Activated CD8-positive, alpha-beta memory T cell treated with anti-CD3 and anti-CD28 coated beads for 36 hours (primary cell): ENCODE results near the gene COL21A1. TPM values are rescaled to one million over a fixed set of nuclear protein-coding genes. Genes with fewer than 3 reads are reported as not detected.

Source experiments
- CTCF ChIA-PET: fragments of 350-600 bp; sonication (Branson Sonifier 250); formaldehyde crosslinking; loops from one replicate; lab custom pipeline; 2021; ENCODE audit warnings: antibody characterized with exemption; lab: Charles Lee
- POLR2A ChIA-PET: fragments of 350-600 bp; sonication (Branson Sonifier 250); formaldehyde crosslinking; loops from one replicate; lab custom pipeline; 2021; ENCODE audit warnings: antibody characterized with exemption; lab: Charles Lee
- total RNA-seq, 2 experiments: library from RNA; stranded (reverse); gene quantifications; one replicate each; pipeline ENCODE4 v1.2.3, GENCODE V29; 2021

COL21A1 gene
- total RNA-seq, 2 experiments from 2014 or later, result not detected

DNA sequence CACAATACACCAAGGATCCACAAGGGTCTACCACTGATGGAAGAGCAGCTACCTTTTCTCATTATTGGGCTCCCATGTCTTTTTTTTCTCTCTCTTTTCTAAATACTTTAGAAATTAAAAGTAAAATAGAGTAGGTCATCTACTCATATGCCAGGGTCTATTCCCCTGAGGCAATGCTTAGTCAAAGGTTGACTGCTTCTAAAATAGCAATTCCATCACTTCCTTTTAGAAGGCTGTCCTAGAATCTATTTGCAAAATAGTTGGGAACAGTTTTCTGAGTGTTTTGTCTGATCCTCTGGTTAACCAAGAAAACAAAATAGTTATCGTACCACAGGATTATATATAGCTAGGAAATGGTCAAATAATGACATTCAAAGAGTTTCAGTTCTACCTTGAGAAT is 174.1 kb downstream of the COL21A1 start:
- POLR2A ChIA-PET, result no interaction called here
- CTCF ChIA-PET, result no interaction called here

DNA sequence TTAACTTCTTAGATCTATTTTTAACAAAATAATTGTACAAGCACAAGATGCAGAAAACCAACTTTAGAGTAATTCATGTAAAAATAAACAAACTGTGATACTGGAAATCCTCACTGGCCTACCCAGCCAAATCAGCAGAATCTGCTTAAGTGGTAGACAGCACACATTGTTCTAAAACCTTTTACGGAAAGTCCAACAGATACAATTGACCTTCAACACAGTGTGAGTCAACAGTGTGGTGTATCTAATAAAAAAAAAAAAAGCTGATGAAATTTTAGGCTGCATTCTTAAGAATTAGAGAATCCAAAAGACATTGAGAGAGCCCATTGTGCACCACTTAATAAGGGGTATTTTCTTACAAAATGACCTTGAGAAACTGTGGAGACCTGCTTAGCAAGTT is 174.5 kb downstream of the COL21A1 start:
- ChIA-PET CTCF (no interaction called here), POLR2A (no interaction called here)

DNA sequence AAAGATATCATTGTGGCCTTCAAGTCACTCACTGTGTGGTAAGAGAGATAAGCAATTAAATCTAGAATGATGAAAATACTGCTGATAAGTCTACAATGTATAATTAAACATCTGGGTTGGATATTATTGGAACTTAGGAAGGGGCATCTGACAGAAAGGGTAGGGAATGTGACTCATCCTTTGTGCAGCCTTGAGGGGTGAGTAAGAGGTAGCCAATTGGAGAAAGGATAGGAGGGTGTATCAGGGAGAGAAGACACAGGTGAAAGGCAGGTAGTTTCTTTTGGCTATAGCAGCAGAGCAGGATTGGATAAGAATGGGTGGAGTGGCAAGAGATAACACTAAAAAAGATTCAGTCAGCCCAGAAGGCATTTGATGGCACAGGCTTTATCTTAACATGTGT is 182.0 kb downstream of the COL21A1 start:
- ChIA-PET CTCF (no interaction called here), POLR2A (no interaction called here)

DNA sequence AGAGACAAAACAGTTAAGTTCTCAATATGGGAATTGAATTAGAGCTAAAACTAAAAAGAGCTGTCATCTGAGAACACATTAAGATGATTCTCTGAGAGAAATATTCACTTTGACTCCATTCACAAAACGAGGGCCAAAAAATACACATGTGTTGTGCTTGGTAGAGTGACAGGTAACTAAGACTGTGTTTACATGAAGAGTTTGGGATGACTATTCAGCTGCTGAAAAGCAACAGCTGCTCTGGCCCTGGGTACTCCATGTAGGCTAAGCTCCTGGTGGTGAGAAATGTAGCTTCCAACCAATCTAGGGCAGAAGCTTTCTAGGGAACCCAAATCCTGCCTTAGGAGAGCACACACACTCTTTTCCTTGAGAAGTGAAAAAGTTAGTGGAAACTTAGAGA is 184.5 kb downstream of the COL21A1 start:
- POLR2A ChIA-PET, result no interaction called here

DNA sequence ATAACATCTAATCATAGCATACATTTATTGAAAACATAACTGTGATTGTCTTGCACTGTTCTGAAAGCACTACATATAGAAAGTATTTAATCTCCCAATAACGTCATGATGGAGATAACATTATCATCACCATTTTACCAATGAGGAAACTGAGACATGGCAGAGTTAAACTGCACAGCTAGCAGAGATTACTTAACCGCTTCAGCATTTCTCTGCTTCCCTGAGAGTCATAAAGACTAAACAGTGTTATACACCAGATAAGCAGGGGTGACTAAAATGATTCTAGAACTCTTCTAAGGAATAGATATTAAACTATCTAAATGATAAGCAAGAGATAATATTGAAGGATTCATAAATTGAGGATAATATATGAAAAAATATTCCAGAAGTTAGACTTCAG is 188.7 kb downstream of the COL21A1 start:
- POLR2A ChIA-PET, result no interaction called here
- CTCF ChIA-PET, result no interaction called here

More for the DNA sequence above, 184.5 kb downstream of the COL21A1 start:
- CTCF ChIA-PET, result no interaction called here

DNA sequence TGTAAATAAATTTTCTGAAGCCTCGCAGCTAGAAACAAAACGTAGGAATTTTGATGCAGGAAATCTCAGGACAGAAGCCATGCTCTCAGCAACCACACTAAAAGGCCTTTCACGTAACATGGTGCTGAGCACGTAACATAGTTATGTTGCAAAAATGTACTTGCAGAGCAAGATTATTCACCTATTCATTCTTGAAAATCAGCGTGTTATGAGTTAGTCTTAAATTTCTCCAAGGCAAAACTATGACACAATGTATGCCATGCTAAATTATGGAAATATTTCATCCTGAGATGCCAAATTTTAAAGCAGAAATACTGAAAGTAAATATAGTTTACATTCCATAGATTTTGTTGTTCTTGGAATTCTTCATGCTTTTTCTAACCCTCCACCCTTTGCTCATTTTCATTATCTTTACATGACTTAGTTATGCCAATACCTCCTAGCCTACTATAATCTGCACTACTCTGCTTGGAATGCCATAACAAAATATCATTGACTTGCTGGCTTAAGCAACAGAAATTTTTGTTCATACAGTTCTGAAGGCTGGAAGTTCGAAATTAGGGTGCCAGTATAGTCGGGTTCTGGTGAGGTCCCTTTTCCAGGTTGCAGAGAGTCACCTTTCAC is 192.2 kb downstream of the COL21A1 start:
- ChIA-PET POLR2A (no interaction called here), CTCF (no interaction called here)

DNA sequence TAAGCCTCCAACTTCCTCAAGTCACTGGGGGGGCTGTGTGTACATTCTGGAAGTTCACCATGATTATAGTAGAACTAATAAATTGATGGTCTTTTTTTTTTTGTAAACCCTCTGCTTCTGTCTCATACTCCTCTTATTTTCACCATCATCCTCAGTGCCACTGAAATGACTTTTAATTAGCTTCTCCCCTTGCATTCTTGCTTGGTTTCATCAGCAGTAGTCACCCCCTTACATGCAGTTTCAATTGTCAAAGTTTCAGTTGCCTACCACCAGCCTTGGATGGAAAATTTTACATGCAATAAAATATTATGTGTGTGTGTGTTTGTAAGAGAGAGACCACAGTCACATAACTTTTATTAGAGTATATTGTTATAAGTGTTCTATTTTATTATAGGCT is 196.2 kb downstream of the COL21A1 start:
- CTCF ChIA-PET, result no interaction called here
- POLR2A ChIA-PET, result no interaction called here

DNA sequence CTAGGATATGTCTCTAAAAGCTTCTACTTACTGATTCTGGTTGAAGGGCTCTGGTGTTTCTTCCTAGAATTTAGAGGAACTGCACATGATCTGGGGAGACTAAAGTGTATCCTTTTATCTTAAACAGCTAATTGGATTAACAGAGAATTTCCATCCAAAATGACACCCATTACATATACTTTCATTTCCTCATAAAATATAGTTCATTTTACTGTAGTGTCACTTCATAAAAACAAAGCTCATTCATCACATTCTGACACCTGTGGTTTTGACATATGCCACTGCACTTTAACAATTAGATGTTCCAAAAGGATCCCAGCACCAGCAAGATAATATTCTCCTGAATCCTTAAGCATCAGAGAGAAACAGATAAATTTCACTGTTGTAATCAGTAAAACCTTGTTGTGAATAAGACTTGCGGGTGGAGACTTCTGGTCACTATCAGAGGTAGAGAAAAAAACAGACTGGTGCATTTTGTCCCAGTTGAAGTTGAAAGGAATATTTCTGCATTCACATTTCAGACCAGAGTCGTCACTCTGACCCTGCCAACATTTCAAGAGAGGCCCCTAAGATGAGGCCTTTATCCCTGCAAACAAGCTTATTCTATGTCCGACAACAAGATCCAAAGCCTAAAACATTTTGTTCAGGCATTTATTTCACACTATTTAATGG is 196.7 kb downstream of the COL21A1 start:
- POLR2A ChIA-PET, result no interaction called here
- CTCF ChIA-PET, result no interaction called here

DNA sequence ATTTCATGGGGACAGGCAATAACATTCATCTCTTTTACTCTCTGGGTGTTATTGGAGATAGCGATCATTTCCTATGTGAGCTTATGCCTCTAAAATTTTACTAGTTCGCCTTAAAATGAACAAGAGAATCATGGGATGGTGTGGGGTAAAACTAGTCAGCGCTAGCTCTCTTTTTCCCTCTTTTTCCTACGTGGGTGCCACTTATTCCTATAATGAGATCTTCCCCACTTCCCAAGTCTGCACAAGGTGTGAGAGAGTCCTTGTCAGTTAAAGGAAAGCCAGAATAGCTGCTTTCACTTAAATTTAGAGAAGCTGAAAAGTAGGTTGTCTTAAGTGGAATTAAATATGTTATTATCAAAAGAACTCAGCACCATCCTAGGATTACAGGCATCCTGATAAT is 198.8 kb downstream of the COL21A1 start:
- ChIA-PET POLR2A (no interaction called here), CTCF (no interaction called here)

DNA sequence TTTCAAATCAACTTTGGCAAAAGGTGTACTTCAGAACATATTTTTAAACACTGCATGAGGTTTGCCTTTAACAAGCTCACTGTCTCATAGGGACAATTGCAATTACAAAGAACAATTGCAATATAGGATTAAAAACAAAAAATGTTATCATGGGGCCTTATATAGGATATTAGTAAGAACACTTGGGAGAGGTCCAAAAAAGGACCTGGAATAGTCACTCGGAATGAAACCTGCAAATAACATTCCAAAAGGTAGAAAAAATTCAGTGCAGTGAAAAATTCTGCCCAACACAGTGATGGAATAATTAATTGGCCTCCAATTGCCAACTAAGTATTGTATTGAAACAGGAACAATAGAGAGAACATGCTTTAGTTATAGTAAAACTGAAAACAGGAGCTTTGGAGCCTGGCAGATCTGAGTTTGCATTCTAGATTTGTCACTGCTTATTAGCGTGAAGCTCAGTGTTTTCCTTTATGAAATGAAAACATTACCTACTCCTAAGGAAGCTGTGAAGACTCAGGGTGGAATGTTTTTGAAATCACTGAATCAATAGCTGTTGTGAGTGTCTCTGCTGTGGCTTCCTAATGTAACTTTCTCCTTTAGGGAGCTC is 199.3 kb downstream of the COL21A1 start:
- POLR2A ChIA-PET, result no interaction called here
- CTCF ChIA-PET, result no interaction called here

DNA sequence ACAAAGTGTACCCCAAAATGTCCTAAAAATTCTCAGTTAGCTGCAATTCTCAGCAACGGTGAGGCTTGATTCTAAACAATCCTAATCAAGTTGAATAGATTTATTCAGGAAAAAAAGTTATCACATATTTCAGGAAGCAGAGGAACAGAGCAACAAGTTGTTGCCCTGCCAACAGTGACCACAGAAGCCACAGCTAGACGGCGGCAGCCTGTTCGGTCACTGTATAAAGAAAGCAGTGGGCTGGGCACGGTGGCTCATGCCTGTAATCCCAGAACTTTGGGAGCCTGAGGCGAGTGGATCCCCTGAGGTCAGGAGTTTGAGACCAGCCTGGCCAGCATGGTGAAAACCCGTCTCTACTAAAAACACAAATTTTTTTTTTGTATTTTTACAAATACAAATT is 200.8 kb downstream of the COL21A1 start:
- CTCF ChIA-PET, result no interaction called here
- POLR2A ChIA-PET, result no interaction called here

DNA sequence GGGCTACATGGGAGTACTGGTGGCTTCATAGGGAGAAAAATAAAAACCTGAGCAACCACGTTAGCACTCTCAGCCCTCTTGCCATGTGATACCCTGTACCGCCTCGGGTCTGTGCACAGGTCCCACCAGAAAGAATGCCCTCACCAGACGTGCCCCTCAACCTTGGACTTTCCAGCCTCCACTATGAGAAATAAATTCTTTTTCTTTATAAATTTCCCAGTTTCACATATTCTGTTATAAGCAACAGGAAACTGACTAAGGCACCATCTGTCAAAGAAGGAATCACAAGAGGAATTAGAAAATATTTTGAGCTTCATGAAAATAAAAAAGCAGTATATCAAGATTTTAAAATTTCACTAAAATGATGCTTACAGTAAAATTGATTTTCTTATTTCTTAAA is 203.6 kb downstream of the COL21A1 start:
- ChIA-PET POLR2A (no interaction called here), CTCF (no interaction called here)

DNA sequence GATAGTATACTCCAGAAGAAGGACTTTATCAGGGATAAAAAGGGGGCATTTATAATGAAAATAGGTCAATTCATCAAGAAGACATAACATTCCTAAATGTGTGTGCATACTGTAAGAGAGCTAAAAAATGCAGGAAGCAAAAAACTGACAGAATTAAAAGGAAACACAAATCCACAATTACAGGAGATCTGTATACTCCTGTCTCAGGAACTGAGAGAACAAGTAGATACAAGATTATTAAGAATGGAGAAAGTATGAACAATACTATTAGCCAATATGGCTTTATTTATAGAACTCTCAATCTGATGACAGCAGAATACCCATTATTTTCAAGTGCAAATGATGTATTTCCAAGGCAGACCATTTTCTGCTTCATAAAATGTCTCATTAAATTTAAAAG is 204.3 kb downstream of the COL21A1 start:
- ChIA-PET CTCF (no interaction called here), POLR2A (no interaction called here)

DNA sequence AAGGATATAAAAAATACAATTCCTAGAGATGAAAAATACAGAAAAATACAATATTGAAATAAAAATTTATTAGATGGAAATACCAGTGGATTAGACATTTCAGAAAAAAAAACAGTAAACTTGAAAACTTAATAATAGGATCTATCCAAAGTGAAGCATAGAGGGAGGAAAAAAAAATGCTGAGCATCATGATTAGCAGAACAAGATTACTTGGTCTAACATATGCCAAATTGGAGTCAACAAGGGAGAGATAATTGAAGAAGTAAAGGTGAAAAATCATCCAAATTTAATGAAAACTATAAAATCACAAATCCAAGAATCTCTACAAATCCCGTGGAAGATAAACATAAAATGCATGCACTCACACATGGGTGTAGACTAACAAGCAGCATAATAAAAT is 205.8 kb downstream of the COL21A1 start:
- CTCF ChIA-PET, result no interaction called here
- POLR2A ChIA-PET, result no interaction called here

DNA sequence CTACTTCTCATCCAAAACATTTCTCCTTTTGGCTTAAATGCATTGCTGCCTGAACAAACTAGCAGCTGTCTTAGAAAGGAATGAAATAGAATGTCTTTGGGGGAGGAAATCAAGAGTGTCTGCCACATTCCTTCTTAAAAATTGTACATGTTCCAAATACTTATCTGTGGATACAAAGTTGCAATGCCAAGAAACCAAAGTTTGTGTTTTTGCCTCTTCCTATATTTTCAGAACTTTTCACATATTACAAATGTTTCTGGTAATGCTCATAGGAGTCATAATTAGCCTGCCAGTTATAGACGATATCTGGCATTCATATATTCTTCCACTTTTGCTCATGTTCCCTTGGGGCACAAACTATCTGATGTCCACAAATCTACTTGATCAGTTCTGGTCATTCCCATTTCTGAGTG is 206.5 kb downstream of the COL21A1 start:
- POLR2A ChIA-PET, result no interaction called here
- CTCF ChIA-PET, result no interaction called here

DNA sequence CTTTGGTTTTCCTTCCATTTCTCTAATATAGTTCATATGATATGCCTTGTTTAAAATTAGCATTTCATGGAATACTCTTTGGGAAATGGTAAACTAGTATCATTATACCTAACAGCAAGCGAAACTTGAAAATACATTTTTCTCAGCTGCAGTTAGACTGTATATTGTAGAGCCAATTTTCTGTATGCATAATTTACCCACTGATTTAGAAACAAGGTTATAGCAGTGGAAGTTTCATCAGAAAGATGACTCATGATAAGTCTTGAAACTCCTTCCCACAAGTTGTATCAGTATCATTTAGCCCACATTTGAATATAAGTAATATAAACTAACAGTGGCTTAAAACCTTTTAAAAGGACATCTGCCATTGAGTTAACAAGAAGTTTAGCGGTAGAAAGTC is 207.2 kb downstream of the COL21A1 start:
- CTCF ChIA-PET, result no interaction called here

DNA sequence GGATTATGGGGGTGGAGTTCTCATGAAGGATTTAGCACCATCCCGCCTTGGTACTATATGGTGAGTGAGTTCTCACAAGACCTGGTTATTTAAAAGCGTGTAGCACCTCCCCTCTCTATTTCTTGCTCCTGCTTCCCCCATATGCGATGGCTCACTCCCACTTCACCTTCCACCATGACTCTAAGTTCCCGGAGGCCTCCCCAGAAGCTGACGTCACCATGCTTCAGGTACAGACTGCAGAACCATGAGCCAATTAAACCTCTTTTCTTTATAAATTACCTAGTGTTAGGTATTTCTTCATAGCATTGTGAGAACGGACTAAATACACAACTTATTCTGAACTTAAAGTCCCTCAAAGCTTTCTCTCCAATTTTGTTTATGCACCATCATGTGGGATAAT is 208.6 kb downstream of the COL21A1 start:
- CTCF ChIA-PET, result no interaction called here
- POLR2A ChIA-PET, result no interaction called here

More for the DNA sequence above, 207.2 kb downstream of the COL21A1 start:
- POLR2A ChIA-PET, result no interaction called here

DNA sequence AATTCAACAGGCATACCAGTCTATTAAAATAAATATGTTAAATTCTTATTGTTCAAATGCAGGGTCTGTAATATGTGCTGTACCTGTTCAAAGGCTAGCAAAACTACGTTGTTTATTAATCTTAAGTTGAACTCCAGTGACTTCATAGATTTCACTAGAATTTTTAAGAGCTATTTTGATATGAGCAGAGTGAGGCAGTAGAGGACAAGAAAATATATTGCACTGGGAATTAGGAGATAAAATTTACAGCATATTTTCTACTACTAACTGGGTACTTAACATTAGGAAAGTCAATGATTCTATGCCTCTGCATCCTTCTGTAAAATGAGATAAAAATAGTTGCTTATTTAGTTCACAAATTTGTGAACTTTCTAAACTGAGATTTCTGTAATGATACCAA is 209.8 kb downstream of the COL21A1 start:
- ChIA-PET CTCF (no interaction called here), POLR2A (no interaction called here)

DNA sequence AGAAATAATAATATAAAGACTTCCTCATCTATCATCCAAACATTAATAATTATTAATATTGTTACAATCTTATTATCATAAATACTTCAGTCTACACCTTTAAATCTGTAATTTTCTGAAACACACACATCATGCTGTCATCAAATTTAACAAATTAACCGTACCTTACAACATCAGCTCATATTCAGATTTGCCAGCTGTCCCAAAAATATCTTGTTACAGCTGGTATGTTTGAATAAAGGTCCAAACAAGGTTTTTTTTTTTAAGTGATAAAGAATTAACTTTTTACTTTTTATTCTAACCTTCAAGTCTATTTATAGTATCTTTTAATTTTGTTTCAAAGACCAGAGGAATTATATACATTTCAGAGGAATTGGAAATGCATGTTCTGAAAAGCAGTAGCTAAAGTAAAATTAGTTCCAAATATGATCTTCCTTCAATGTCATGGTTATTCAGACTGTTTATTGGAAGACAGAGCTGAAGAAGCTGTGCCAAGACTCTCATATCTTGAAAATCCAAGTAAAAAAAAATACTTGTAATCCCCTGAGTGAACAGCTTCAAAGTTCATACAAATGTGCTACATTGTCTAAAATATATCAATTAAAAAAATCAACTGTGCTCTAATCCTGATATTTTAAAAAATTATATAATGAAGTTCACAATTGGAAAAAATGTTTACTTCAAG is 210.3 kb downstream of the COL21A1 start:
- POLR2A ChIA-PET, result no interaction called here

DNA sequence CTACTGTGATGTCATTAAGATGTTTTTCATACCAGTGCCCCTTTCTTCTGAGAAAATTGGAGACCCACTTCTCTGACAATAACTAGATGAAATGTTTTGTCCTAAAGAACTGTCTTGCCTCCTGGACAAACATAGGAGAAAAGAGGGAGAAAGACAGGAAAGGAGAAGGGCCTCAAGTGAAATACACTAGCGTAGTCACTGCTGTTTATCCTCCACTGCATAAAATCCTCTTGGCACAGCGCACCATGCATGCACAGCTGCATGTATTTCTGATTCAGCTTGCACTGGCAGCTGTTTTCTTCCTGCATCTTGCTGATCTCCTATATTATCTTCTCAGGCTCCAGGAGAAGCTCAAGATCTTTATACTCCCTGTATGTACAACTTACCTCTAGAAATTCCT is 214.0 kb downstream of the COL21A1 start:
- POLR2A ChIA-PET, result no interaction called here

More for the DNA sequence above, 210.3 kb downstream of the COL21A1 start:
- CTCF ChIA-PET, result no interaction called here

More for the DNA sequence above, 214.0 kb downstream of the COL21A1 start:
- CTCF ChIA-PET, result no interaction called here
